ENCODE data around the gene CPB2.
A peak's percentile ranks its signal among the peaks of the same experiment; 100 is the strongest.

The CPB2 gene

GRCh38 chr13:46094478-46094877, 10.4 kb downstream of the CPB2 start:
- DNase-seq = no peak

- no peak for DNase-seq
Observed at GRCh38 chr13:46088821-46089562, 15.8 kb downstream of the CPB2 start.

- no peak for DNase-seq
Observed at GRCh38 chr13:46087481-46087880, 17.4 kb downstream of the CPB2 start.

- DNase-seq = no peak
Observed at GRCh38 chr13:46086985-46087384, 17.8 kb downstream of the CPB2 start.

GRCh38 chr13:46086421-46086922, 18.4 kb downstream of the CPB2 start:
- no peak for DNase-seq

- DNase-seq = no peak
Observed at GRCh38 chr13:46085737-46086136, 19.1 kb downstream of the CPB2 start.

- DNase-seq = no peak
Observed at GRCh38 chr13:46082324-46082723, 22.5 kb downstream of the CPB2 start.

GRCh38 chr13:46079770-46080169, 25.1 kb downstream of the CPB2 start:
- DNase-seq = no peak

- no peak for DNase-seq
Observed at GRCh38 chr13:46077265-46077664, 27.6 kb downstream of the CPB2 start.

- no peak for DNase-seq
Observed at GRCh38 chr13:46076827-46077226, 28.0 kb downstream of the CPB2 start.

GRCh38 chr13:46075811-46076210, 29.0 kb downstream of the CPB2 start:
- DNase-seq = no peak

- peak; percentile 6 for DNase-seq
Observed at GRCh38 chr13:46071590-46072249, 33.1 kb downstream of the CPB2 start.

GRCh38 chr13:46063292-46063691, 41.5 kb downstream of the CPB2 start:
- no peak for DNase-seq

GRCh38 chr13:46062185-46062584, 42.6 kb downstream of the CPB2 start:
- no peak for DNase-seq

- DNase-seq = no peak
Observed at GRCh38 chr13:46059405-46059804, 45.4 kb downstream of the CPB2 start.

GRCh38 chr13:46058268-46058667, 46.6 kb downstream of the CPB2 start:
- DNase-seq = no peak

- DNase-seq = no peak
Observed at GRCh38 chr13:46057256-46058015, 47.4 kb downstream of the CPB2 start.

- DNase-seq = no peak
Observed at GRCh38 chr13:46053162-46054012, 51.4 kb downstream of the CPB2 start.

- peak; percentile 93 for DNase-seq
Observed at GRCh38 chr13:46052319-46053161, 52.3 kb downstream of the CPB2 start, which contains the start of gene ZC3H13. TSS of gene ZC3H13 (minus strand) at chr13:46052746. CDS start at chr13:46045507, 7,239 bp downstream.

- no peak for DNase-seq
Observed at GRCh38 chr13:46051968-46052318, 52.9 kb downstream of the CPB2 start.

- DNase-seq = no peak
Observed at GRCh38 chr13:46050771-46051170, 54.1 kb downstream of the CPB2 start.

- no peak for DNase-seq
Observed at GRCh38 chr13:46045424-46045823, 59.4 kb downstream of the CPB2 start.
